ENCODE measurements around the gene SRGN.

DNA sequence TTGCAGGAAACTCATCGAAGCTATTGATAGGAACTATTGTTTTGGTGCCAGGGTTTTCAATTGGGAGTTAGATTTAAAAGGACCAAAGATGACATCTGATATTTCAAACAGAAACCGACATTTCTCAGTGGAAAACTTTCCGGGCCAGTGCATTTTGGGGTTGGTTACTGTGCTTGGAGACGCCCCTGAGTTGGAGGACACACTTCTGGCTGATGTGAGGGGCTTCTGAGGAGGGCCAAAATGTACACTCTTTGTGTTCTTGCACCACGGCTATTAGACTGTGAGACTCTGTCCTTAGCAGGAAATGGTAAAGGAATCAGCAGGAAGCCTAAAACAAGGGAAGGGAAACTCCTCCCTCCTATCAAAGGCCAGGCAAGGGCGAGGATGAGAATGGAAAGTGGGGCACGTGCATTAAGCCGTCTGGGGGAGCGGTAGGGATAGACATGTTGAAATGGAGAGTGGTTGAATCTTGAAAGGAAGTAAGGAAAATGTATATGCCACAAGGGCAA lies 1.8 kb upstream of the SRGN start:
- TF ChIP-seq, protein P1, sequence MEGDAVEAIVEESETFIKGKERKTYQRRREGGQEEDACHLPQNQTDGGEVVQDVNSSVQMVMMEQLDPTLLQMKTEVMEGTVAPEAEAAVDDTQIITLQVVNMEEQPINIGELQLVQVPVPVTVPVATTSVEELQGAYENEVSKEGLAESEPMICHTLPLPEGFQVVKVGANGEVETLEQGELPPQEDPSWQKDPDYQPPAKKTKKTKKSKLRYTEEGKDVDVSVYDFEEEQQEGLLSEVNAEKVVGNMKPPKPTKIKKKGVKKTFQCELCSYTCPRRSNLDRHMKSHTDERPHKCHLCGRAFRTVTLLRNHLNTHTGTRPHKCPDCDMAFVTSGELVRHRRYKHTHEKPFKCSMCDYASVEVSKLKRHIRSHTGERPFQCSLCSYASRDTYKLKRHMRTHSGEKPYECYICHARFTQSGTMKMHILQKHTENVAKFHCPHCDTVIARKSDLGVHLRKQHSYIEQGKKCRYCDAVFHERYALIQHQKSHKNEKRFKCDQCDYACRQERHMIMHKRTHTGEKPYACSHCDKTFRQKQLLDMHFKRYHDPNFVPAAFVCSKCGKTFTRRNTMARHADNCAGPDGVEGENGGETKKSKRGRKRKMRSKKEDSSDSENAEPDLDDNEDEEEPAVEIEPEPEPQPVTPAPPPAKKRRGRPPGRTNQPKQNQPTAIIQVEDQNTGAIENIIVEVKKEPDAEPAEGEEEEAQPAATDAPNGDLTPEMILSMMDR (IDR thresholded peaks at IDR 0.05), result no peak
- TF ChIP-seq EZH2 (IDR thresholded peaks at IDR 0.05; ENCODE audit: borderline replicate concordance, insufficient read depth, low read depth, low read length, poor library complexity, severe bottlenecking), result no peak
